GM18873 (cell line): Measurements from ENCODE around the gene PER1.

ENCODE experiments used
- ATAC-seq: cut with Tn5 transposase; IDR thresholded peaks from one replicate; pipeline ENCODE4 v1.9.1; 2021; ENCODE audit warnings: mild to moderate bottlenecking, moderate library complexity, moderate number of reproducible peaks; ENCODE audit not compliant: unreplicated experiment, low FRiP score

The PER1 gene, protein sequence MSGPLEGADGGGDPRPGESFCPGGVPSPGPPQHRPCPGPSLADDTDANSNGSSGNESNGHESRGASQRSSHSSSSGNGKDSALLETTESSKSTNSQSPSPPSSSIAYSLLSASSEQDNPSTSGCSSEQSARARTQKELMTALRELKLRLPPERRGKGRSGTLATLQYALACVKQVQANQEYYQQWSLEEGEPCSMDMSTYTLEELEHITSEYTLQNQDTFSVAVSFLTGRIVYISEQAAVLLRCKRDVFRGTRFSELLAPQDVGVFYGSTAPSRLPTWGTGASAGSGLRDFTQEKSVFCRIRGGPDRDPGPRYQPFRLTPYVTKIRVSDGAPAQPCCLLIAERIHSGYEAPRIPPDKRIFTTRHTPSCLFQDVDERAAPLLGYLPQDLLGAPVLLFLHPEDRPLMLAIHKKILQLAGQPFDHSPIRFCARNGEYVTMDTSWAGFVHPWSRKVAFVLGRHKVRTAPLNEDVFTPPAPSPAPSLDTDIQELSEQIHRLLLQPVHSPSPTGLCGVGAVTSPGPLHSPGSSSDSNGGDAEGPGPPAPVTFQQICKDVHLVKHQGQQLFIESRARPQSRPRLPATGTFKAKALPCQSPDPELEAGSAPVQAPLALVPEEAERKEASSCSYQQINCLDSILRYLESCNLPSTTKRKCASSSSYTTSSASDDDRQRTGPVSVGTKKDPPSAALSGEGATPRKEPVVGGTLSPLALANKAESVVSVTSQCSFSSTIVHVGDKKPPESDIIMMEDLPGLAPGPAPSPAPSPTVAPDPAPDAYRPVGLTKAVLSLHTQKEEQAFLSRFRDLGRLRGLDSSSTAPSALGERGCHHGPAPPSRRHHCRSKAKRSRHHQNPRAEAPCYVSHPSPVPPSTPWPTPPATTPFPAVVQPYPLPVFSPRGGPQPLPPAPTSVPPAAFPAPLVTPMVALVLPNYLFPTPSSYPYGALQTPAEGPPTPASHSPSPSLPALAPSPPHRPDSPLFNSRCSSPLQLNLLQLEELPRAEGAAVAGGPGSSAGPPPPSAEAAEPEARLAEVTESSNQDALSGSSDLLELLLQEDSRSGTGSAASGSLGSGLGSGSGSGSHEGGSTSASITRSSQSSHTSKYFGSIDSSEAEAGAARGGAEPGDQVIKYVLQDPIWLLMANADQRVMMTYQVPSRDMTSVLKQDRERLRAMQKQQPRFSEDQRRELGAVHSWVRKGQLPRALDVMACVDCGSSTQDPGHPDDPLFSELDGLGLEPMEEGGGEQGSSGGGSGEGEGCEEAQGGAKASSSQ (N-terminal part only)

DNA sequence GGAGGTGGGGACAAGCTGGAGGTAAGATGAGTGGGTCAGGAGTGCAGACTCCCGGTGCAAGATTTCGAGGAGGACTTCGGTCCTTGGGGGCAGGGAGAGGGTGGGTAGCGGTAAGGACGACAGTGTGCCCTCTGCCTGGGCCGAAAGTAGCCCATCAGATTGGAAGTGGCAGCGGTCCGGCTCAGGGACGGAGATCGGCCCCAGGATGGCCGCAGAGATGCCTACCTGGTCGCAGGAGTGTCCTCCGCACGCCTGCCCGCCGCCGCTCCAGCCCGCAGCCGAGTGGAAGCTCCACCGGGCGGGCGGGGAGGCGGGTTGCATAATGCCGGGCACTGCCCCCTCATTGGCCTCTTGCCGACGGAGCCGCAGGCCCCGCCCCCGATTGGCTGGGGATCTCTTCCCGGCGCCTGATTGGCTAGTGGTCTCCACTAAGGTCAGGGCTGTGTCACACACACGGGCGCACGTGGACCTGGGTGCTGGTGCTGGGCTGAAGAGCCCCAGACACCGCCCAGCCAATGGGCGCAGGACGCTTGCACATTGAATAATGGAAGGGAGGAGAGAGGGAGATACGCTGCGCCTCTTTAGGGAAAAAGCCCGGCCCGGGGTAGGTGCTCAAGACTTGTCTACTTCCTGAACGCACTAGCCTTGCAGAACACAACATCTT, at the start of gene PER1:
TSS of gene PER1 (minus strand) at position 293 of the 664 bp plus-strand sequence. CDS start 1,698 bp downstream, outside the sequence.
- ATAC-seq: no peak

DNA sequence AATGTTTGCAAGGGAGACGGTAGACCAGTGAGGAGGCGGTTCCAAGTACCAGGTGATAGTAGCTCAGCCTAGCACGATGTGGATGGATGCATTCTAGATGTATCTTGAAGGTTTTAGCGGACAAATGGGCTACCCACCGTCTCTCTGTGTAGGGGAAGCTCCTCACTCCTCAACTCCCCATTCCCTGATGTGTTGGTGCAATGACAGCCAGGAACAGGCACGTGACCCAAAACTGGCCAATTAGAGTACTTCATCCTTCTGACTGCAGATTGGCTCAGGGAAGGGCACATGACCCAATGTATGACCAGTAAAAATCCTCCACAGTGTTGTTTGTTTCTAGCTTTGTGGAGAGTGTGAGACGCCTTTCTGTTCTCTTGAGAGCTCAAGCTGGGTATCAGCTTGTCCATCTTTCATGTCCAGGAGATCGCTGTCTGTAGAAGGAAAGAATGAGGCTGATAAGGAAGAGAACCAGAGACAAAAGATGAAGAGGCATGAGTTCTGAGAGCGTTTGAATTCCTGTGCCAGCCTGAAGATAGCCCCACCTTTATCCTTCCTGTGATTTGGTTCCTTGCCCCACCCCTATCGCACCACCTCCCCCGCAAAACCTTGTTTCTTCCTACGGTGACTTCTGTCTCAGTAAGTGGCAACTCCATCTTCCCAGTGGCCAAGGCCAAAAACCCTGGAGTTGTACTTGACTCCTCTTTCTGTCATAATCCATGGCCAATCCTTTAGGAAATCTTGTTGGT, 40.0 kb upstream of the PER1 start:
- no peak for ATAC-seq

DNA sequence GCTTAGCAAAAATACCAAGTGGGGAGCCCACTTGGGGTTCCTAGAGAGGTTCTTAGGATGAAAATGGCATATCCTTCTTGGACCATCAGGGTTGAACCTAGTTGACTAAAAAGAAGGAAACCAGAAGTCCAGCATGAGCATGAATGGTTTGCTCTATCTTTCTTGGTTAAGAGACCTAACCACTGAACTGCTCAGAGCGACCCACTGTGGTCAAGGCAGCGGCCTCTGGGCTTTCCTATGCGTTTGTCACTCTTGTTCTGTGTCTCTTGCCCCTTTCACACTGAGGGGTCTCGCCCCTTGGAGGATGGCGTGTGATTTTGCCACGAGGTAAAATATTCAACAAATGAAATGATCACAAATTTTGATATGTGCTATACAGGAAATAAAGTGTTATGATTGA, 38.3 kb upstream of the PER1 start:
- no peak for ATAC-seq

DNA sequence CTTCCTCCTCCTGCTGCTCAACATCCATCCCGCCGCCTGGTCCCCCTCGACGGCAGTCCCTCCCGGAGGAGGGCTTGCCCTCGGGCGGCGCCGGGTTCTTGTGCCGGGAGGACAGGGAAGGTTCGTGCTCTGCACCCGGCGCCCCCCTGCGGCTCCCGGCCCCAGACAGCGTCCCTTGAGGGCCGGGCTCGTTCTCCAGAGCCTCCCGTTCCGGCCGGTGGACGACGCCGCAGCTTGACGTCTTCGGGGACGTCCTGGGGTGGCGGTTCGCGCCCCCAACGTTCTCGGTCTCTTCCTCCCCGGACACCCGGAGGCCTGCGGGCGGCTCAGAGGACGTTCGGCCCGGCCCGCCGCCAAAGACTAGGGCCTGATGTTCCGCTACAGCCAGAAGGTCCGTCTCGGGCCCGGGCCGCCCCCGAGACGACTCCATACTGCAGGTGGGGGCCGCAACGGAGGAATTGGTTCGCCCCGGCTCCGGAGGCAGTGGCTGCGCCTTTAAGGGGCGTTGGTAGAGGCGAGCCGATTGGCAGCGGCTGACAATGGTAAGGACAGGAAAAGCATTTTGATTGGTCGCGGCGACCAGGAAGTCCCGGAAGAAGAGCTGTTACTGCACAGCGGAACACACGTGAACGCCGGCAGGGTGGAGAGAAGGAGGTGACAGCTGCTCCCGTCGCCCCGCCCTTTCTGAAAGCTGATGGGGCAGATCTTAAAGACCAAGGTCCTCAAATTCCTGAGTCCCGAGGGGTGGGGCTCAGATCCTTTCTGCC, 37.7 kb upstream of the PER1 start, which contains the start of gene BORCS6:
TSS of gene BORCS6 (minus strand) at position 470 of the 767 bp plus-strand sequence. CDS start at position 430, 40 bp downstream.
- peak; percentile 55 for ATAC-seq

DNA sequence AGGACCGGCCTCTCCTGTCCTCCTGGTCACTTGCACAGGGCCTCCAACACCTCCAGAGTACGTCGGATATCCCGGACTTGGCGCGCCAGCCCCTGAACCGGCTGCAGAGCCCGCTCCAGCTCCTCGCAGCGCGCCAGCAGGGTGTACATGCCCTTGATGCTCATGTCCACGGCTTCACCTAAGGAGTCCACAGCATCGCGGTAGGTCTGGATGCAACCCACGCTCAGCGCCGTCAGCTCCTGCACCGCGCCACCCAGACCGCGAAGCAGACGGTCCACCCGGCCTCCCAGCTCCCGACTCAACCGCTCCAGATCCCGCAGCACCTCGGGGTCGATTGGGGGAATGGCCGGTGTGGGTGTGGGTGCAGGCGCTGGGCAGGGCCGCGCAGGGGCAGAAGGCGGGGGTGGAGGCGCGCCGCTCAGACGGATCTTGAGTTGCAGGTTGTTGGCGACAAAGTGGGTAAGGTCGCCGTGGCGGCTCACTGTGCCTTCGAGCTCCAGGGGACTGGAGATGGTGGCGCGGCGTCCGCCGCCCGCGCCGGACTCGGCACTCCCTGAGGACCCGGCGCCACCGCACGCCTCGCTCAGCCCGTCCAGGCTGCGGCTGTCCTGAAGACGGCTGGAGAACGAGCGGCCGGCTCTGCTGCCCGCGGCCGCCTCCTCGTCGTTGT, 37.0 kb upstream of the PER1 start:
- ATAC-seq: no peak

DNA sequence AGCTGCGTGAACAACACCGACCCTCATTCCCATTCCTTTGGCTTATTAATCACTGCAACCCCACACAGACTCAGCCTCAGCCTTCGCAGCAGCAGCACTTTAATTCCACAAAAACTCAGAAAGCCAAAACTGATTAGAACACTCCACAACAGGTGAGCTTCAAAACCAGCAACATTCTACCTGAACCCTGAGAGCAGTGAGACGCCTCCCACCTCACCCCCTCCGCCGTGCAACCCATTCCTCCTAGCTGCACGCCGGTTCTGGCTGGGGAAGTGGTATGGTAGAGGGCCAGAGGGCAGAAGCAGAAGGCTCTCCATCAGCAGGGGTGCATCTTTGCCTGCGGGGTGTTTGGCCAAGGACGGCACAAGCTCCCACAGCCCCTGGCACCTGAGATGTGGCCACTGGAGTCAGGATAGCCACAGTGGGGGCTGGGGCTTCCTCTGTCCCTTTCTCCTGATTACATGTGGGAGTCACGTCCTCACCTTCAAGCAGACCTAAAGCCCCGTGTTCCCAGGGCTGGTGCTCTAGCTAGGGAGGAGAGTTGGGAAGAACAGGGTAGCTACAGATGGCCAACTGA, 36.1 kb upstream of the PER1 start:
- ATAC-seq: no peak

DNA sequence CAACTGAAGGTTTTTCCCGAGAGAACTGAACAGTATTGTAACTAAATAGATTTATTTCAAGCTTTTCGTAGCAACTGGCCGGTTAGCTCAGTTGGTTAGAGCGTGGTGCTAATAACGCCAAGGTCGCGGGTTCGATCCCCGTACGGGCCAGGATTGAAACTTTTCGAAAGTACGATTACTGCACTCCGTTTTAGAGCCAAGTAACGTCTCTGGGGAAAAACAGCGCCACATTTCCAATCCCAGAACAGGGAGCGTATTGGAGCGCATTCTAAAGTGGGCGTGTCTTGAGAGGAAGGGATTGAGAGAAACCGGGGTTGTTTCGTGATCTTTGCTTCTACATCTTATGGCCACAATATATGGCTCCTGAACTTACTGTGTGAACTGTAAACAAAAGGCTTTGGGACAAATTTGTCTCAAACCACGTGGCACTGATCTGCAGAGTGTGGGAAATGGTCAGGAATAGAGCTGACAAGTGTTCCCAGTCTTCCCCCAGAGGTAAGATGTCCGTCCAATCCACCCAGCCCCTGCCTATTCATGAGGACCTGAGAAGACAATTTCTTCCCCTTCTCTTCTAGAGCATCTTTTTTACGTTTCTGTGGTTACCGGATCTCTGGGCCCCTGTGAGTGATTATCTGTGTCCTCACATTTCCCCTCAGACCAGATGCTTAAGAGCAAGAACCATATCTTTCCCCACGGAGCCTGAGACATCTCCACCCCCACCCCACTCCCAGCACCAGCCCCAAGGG, 35.5 kb upstream of the PER1 start:
- ATAC-seq: peak; percentile 25

DNA sequence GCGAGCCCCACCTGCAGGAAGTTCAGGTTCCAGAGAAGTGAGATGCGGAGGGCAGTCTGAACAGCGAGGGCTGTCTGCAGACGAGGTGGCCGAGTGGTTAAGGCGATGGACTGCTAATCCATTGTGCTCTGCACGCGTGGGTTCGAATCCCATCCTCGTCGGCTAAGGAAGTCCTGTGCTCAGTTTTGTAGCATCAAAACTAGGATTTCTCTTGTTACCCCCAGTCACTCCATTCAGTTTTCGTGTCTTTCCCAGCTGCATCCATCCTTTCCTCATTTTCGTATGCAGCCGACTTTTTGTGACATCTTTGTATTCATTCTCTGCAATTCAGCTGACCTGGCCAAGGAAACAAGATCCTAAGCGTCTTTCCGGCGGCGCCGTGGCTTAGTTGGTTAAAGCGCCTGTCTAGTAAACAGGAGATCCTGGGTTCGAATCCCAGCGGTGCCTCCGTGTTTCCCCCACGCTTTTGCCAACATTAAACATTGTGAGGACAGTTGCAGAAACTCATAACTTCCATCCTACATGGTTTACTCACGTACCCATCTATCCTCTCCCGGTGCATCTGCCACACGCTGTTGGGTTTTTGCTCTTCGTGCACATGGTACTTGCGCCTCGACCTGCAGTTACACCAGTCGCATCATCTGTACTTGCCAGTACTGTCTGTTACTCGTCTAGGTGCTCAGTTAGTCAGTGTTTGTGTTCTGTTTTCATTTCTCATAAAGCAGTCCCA, 34.7 kb upstream of the PER1 start:
- peak; percentile 10 for ATAC-seq

DNA sequence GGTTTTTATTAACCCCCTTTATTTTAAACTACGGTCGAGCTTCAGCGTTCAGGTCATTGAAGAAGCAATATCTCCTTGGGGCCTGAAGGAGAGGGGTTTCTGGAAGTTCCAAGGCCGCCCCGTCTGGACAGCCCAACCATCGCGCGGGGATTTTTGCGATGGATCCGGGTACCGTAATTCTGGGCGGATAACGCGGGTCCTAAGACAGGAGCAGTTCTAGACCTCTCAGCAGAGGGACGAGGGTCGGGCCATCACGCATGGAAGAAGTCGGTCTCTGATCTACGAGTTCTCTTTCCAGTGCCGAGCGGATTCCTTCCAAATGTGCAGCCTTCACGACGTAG, 34.2 kb upstream of the PER1 start:
- ATAC-seq: no peak

DNA sequence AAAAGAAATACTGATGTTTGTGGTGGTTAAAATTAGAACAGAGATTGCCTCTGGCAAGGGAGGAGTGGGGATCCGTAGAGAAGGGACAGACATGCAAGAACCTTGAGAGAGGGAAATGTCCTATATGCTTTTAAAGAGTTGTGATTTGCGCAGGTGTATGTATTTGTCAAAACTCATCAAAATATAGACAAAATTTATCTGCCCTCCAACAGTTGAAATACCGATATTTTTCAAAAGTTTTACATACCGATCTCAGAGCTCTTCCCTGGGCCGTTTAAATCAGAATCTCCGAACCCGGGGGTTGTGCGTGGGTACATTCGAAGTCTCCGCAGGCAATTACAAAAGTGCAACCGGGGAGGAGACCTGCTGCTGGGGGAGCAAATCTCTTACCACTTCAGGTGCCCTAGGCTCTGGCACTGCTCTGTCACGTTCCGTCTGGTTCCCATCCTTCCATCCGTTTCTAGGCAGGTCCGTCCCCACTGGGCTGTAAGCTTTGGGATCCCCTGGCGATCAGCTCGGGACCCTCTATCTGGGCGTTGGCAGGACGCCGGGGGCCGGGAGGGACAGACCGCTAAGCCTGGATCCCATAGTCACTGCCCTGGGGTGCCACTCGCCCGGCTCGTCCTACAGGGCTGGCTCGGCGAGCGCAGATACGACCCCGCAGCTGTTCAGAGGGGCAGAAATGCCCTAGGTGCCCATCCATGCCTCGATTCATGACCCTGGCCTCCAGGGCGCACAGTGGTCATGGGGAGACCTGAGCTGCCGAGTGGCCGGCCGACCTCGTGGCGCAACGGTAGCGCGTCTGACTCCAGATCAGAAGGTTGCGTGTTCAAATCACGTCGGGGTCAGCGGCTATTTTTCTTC, 33.6 kb upstream of the PER1 start:
- no peak for ATAC-seq

DNA sequence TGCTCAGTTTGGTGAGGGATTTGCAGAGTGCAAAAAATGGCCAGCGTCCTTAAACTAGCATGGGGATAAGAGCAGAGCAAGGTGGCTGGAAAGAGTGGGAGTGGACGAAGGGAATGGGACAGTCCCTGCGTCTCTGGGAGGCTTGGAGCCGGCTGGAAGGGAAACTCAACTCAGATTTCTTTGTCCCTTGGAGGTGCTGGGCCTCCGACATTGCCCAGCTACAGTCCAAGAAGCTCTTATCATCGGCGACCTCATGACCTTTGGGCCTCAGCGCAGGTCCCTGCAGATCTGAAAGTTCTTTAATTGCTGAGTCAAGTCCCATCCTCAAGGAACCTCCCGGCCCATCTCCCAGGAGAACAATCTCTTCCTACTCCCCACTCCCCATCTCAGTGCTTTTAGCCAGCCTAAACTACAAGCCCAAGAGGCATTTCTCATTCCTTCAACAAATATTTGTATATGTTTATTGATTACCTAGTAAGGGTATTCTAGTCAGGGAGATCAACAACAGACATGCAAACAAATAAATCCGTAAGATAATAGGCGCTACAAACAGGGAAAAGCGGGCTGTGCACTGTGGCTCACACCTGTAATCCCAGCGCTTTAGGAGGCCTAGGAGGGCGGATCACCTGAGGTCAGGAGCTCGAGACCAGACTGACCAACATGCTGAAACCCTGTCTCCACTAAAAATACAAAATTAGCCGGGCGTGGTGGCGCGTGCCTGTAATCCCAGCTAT, 25.0 kb upstream of the PER1 start:
- no peak for ATAC-seq

DNA sequence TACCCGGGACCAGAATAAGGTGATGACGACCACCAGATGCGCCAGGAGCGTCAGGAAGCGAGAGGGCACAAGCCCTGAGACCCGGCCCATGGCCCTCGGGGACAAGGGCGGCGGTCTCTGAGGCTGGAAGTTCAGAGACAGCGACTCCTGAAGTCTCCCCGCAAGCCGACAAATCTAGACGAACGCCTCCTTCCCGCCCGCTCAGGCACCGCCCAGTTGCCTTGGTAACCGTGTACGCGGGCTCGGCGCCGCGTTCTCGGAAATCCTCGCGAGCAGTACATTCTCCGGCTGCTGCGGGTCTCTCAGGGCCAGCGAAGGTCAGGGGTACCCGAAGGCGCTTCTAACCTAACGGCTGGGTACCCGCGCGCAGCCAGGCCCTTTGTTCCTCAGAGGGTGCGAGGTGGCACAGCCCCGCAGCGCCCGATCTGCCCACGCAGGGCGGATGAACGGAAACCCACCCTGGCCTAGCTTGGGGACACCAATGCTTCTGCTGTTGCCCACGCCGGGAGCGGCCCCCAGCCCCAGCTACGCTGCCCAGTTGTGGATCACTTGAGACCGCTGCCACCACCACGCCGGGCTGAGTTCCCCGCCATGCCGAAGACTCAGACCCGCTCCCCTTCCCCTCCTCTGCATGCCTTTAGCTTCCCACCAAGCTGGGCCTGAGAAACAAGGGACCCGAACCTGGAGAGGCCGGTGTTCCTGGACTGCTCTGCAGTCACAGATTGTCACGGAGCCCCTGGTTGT, 24.2 kb upstream of the PER1 start, which contains the start of gene TMEM107:
TSS of gene TMEM107 (minus strand) at position 184 of the 744 bp plus-strand sequence. CDS start at position 90, 94 bp downstream.
- ATAC-seq: no peak

DNA sequence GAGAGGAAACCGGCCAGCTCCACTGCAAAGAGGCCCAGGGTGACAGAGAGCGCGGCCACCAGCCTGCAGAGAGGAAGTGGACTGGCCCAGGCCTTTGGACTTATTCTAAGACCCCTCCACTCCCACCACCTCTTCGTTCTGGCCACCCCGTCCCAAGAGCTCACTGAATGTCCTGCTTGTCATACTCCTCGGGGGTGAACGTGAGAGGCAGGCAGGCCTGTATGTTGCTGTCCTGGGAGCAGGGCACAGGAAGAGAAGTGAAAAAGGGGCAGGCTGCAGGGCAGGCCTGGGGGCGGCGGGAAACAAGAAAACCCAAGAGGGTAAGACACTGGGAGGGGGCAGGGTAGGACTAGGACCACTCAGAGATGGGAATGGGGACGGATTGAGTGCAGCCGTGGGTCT, 23.6 kb upstream of the PER1 start:
- no peak for ATAC-seq

DNA sequence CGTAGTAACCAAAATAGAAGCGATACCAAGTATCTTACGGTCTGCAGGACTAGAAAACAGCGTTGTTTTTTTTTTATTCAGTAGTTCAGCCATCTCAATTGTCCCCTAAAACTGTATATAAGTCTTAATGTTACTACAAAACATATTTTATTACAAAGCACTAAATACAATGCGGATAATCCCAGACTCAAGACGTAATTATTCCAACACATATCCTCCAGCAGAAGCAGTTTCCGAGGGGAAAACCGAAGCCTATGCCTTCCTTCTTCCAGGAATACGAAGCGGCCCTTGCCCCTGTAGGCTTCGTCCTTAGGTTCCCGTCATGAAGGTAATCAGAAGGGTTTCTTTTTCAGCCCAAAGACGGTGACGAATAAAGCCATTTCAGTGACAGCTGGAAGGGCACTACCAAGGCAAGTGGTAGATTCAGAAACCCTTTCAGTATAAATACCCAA, 21.7 kb upstream of the PER1 start:
- ATAC-seq: no peak
